Activated naive CD8-positive, alpha-beta T cell treated with anti-CD3 and anti-CD28 coated beads, Interleukin-2, amount 10 ng/mL, durations not matched to agents 7 days and 5 days (primary cell): ENCODE data around the gene ELL. TPM values are rescaled to one million over a fixed set of nuclear protein-coding genes. Genes with fewer than 3 reads are reported as not detected.

Experiments
- ATAC-seq: fragments of 150-1000 bp; cut with Tn5 transposase; one replicate; pipeline ENCODE4 v1.10.0; 2021; ENCODE audit warnings: low read depth, moderate library complexity
- POLR2A ChIA-PET: fragments of 350-600 bp; sonication (Branson Sonifier 250); formaldehyde crosslinking; loops from one replicate; lab custom pipeline; 2021; ENCODE audit warnings: antibody characterized with exemption; lab: Charles Lee
- DNase-seq: peaks from one replicate; pipeline ENCODE4 v3.0.0; 2021
- H3K27ac Mint-ChIP-seq: one replicate; pipeline ENCODE4 v1.8.0; 2022; ENCODE audit warnings: mild to moderate bottlenecking, mixed read lengths
- H3K27me3 Mint-ChIP-seq: one replicate; pipeline ENCODE4 v1.8.0; 2022; ENCODE audit warnings: mild to moderate bottlenecking, moderate library complexity, mixed read lengths
- H3K36me3 Mint-ChIP-seq: one replicate; pipeline ENCODE4 v1.8.0; 2021; ENCODE audit warnings: mild to moderate bottlenecking, mixed read lengths
- H3K4me1 Mint-ChIP-seq: one replicate; pipeline ENCODE4 v1.8.0; 2021; ENCODE audit warnings: mixed read lengths
- H3K4me3 Mint-ChIP-seq: one replicate; pipeline ENCODE4 v1.8.0; 2022; ENCODE audit warnings: mild to moderate bottlenecking, moderate library complexity, mixed read lengths
- H3K9me3 Mint-ChIP-seq: one replicate; pipeline ENCODE4 v1.8.0; 2021; ENCODE audit warnings: mixed read lengths
- total RNA-seq, 2 experiments: library from RNA; stranded (reverse); gene quantifications; one replicate each; pipeline ENCODE4 v1.2.3, GENCODE V29; 2021

The ELL gene
- total RNA-seq, 2 experiments from 2014 or later = 28.5 to 31.2 TPM

- no peak for ATAC-seq
- Mint-ChIP-seq H3K36me3 (peaks cover 11% of the 10 kb centered on the region), H3K27ac (no peak overlapping the region), H3K27me3 (no peaks in the 10 kb centered on the region), H3K4me1 (peaks cover 14% of the 10 kb centered on the region), H3K9me3 (peaks cover 4% of the 10 kb centered on the region), H3K4me3 (no peak overlapping the region)
- POLR2A ChIA-PET = interaction anchor here (0.6 to 1.9 kb wide), 3 partner anchors 21 to 30 kb away, joined by 3 to 4 read pairs (median 4); no protein-coding TSS in a partner anchor
- no peak for DNase-seq
Observed at GRCh38 chr19:18439025-18439909, 82.6 kb downstream of the ELL start.

GRCh38 chr19:18438331-18439024 is 83.4 kb downstream of the ELL start:
- Mint-ChIP-seq H3K27ac (no peak overlapping the region), H3K4me1 (peaks cover 14% of the 10 kb centered on the region)
- no peak for ATAC-seq

GRCh38 chr19:18437491-18438330 is 84.2 kb downstream of the ELL start, which contains the start of gene ISYNA1:
Gene ISYNA1, minus strand, starts transcription at chr19:18438133. Its CDS starts 154 bp downstream, at chr19:18437979.
- no peaks in the 10 kb centered on the region for H3K27me3 Mint-ChIP-seq
- peak within 1 kb of the TSS; percentile 16 for H3K27ac Mint-ChIP-seq
- peak within 1 kb of the TSS; percentile 73 for H3K4me3 Mint-ChIP-seq
- peaks cover 12% of the 10 kb centered on the region for H3K4me1 Mint-ChIP-seq
- H3K36me3 Mint-ChIP-seq = peaks cover 6% of the 10 kb centered on the region
- H3K9me3 Mint-ChIP-seq = peaks cover 4% of the 10 kb centered on the region
- ATAC-seq (peak; percentile 10), DNase-seq (peak; percentile 69)
- POLR2A ChIA-PET = interaction anchor here (0.6 to 1.5 kb wide), 6 partner anchors 9 to 23 kb away, joined by 3 to 5 read pairs (median 4); partner anchors contain the start of gene SSBP4

More at GRCh38 chr19:18438331-18439024, 83.4 kb downstream of the ELL start:
- DNase-seq = no peak
- H3K36me3 Mint-ChIP-seq = peaks cover 11% of the 10 kb centered on the region
- H3K27me3 Mint-ChIP-seq = no peaks in the 10 kb centered on the region
- peaks cover 4% of the 10 kb centered on the region for H3K9me3 Mint-ChIP-seq
- H3K4me3 Mint-ChIP-seq = no peak overlapping the region
- POLR2A ChIA-PET = interaction anchor here (0.6 to 1.9 kb wide), 3 partner anchors 21 to 29 kb away, joined by 3 to 4 read pairs (median 4); no protein-coding TSS in a partner anchor

GRCh38 chr19:18436671-18437490 is 85.0 kb downstream of the ELL start:
- Mint-ChIP-seq H3K27me3 (no peaks in the 10 kb centered on the region), H3K36me3 (peaks cover 1% of the 10 kb centered on the region), H3K4me1 (peaks cover 10% of the 10 kb centered on the region), H3K4me3 (peak overlapping the region; percentile 73), H3K27ac (peak overlapping the region; percentile 16), H3K9me3 (no peaks in the 10 kb centered on the region)
- DNase-seq (peak; percentile 83), ATAC-seq (peak; percentile 71)
- POLR2A ChIA-PET = interaction anchor here (0.5 to 1.0 kb wide), 6 partner anchors 8 to 45 kb away, joined by 3 to 5 read pairs (median 4); partner anchors contain the start of gene SSBP4

DNA sequence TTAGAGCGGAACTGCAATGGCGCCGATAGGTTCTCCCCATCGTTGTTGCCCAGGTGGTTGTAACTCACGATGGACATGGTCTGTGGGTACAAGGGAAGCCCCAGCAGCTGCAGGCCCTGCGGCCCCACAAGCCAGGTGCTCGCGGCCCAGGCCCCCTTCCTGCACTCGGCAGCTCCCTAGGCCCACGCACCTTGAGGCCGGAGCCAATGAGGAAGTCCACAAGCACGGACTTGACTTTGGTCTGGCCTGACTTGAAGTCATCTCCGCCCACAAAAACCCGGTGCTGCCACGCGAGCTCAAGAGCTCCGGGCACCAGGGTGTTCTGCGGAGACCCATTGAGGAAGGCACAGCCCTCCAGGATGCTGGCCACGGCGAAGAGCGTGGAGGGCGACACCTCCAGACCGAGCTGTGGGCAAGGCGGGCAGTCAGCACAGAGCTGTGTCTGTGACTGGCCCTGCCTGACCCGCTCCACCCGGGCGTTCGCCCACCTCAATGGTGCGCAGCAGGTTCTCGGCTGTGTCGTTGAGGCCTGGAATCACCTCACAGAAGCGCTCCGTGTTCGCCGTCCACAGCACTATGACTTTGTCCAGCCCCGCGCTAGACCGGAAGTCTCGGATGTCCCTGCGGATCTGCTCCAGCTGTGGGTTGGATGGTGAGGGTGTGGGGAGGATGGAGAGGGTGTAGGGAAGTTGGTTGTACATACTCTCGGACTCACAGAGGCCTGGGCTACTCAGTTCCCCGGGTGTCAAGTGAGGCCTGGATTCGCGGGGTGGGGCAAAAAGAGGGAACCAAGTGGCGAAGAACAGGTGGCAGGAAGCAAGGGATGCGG is 85.8 kb downstream of the ELL start:
- H3K27ac Mint-ChIP-seq = no peak overlapping the region
- H3K9me3 Mint-ChIP-seq = no peaks in the 10 kb centered on the region
- no peak for ATAC-seq
- peaks cover 11% of the 10 kb centered on the region for H3K4me1 Mint-ChIP-seq
- no peak for DNase-seq
- H3K27me3 Mint-ChIP-seq = no peaks in the 10 kb centered on the region
- H3K36me3 Mint-ChIP-seq = peaks cover 1% of the 10 kb centered on the region
- peak overlapping the region; percentile 50 for H3K4me3 Mint-ChIP-seq
- POLR2A ChIA-PET = interaction anchor here (0.9 to 1.1 kb wide), 2 partner anchors 12 to 17 kb away, joined by 3 to 4 read pairs; partner anchors contain the start of gene SSBP4

DNA sequence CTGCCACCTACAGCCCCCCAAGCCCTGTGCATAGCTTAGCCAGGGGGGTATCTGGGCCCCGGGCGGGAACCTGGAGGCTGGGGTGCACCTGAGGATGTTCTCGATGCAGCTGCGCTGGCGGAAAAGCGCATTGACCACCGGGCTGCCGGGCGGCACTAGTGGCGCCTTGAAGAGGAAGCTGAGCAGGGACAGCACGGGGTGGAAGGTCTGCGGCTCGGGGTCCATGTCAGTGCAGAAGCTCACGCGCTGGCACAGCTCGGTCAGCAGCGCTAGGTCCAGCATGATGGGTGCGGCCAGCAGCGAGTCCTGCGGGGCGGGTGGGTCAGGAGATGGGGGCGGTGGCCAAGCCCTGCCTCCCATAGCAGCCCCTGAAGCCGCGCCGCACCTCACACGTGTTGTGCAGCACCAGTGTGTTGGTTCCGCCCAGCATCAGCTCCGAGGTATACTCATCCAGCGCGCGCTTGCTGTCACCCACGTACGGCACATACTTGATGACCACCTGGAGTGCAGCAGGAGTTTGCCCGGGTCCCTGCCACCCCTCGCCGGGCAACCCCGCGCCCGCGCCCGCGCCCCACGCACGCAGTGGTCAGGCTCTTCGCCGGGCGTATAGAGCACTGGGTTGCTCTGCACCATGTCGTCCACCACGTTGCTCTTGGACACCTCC is 86.6 kb downstream of the ELL start:
- DNase-seq (no peak), ATAC-seq (no peak)
- peaks cover 1% of the 10 kb centered on the region for H3K36me3 Mint-ChIP-seq
- POLR2A ChIA-PET = interaction anchor here (0.9 to 1.1 kb wide), 2 partner anchors 12 to 16 kb away, joined by 3 to 4 read pairs; partner anchors contain the start of gene SSBP4
- no peaks in the 10 kb centered on the region for H3K27me3 Mint-ChIP-seq
- peaks cover 11% of the 10 kb centered on the region for H3K4me1 Mint-ChIP-seq
- H3K4me3 Mint-ChIP-seq = no peak overlapping the region
- H3K27ac Mint-ChIP-seq = no peak overlapping the region
- no peaks in the 10 kb centered on the region for H3K9me3 Mint-ChIP-seq

- POLR2A ChIA-PET = interaction anchor here (1.1 kb wide), 1 partner anchor 15 kb away, joined by 3 read pairs; the partner anchor contains the start of gene SSBP4
- Mint-ChIP-seq H3K4me3 (peak overlapping the region; percentile 65), H3K9me3 (no peaks in the 10 kb centered on the region), H3K4me1 (peaks cover 11% of the 10 kb centered on the region), H3K36me3 (peaks cover 1% of the 10 kb centered on the region), H3K27ac (peak overlapping the region; percentile 42), H3K27me3 (no peaks in the 10 kb centered on the region)
- ATAC-seq (no peak), DNase-seq (no peak)
Observed at GRCh38 chr19:18434411-18435175, 87.3 kb downstream of the ELL start.

GRCh38 chr19:18433735-18434398 is 88.0 kb downstream of the ELL start:
- peaks cover 1% of the 10 kb centered on the region for H3K36me3 Mint-ChIP-seq
- ATAC-seq (no peak), DNase-seq (no peak)
- H3K4me3 Mint-ChIP-seq = peak overlapping the region; percentile 65
- POLR2A ChIA-PET = no interaction called here
- H3K27ac Mint-ChIP-seq = peak overlapping the region; percentile 42
- peaks cover 12% of the 10 kb centered on the region for H3K4me1 Mint-ChIP-seq
- no peaks in the 10 kb centered on the region for H3K9me3 Mint-ChIP-seq
- no peaks in the 10 kb centered on the region for H3K27me3 Mint-ChIP-seq

DNA sequence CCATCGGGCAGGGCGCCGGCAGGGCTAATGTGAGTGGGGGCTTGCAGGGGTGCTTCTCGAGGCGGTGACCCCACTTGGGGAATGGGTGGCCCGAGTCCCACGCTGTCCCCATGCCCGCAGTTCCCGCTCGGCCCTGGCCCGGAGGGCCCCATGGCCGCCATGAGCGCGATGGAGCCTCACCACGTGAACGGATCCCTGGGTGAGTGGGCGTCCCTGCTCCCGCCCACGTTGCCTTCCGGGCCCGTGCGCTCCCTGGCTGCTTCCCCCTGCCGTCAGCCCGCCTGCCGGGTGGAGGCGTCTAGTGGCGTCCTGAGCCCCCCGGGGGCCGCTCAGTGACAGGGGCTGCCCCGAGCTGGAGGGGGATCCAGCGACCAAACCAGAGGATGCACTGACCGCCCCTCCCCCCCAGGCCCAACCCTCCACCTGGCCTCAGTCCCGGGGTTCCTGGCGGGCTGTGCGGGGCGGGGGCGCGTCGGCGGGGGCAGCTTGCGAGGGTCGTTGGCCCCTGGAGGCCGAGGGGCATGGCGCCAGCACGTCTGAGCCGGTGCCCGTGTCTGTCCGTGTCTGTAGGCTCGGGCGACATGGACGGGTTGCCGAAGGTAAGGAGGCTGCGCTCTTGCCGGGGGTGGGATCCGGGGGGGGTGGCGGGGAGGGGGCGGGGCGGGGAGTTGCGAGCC is 88.7 kb downstream of the ELL start:
- DNase-seq = peak; percentile 68
- POLR2A ChIA-PET = no interaction called here
- no peaks in the 10 kb centered on the region for H3K27me3 Mint-ChIP-seq
- H3K27ac Mint-ChIP-seq = no peak overlapping the region
- H3K4me3 Mint-ChIP-seq = peak overlapping the region; percentile 5
- peaks cover 12% of the 10 kb centered on the region for H3K4me1 Mint-ChIP-seq
- peaks cover 1% of the 10 kb centered on the region for H3K36me3 Mint-ChIP-seq
- ATAC-seq = peak; percentile 3
- no peaks in the 10 kb centered on the region for H3K9me3 Mint-ChIP-seq
